ENCODE measurements around the gene LMO3. TPM values are rescaled to one million over a fixed set of nuclear protein-coding genes. Genes with fewer than 3 reads are reported as not detected.

Gene LMO3
- total RNA-seq, 1 donor from 2014 or later: 170 TPM

DNA sequence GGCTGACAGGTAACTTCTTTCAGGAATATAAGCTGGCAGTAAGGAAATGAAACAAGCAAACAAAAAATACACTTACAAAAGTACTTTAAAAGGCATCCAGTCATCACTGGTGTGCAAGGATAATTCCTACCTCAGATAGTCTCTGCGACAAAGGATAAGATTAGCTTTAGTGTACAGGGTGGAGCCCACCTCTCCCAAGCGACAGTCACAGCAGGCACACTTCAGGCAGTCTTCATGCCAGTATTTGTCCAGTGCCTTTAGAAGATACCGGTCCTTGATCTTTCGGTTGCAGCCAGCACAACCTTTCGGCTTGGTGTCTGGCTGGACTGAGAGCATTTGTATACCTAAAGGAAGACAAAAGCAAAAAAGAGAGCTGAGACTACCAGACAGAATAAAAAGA is 5.4 kb downstream of the LMO3 start:
- peak; percentile 64 for ATAC-seq
- DNase-seq: no peak

DNA sequence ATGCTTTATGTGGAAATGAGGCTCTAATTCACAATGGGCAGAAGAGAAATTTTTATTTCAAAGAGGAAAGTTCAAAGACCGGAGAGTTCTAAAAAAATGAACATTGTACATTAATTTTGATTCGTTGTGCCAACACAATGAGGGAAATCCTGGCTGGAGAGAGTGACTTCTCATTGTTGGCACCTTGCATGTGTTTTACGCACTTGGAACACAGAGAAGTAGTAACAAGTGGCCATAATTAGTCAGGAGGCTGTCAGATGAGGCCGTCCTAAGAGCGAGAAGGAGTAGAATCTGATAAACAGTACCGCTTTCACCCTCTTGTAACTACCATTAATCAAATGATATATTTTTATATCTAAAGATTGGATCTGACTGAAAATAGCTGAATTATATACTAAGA is 6.9 kb downstream of the LMO3 start:
- Histone ChIP-seq H3K4me1 (no peaks in the 10 kb centered on the region), H3K36me3 (no peaks in the 10 kb centered on the region), H3K4me3 (peak overlapping the region; percentile 23), H3K27me3 (no peaks in the 10 kb centered on the region), H3K9me3 (no peaks in the 10 kb centered on the region), H3K27ac (peak overlapping the region; percentile 63)
- DNase-seq (no peak), ATAC-seq (peak; percentile 76)
- TF ChIP-seq, protein P1, sequence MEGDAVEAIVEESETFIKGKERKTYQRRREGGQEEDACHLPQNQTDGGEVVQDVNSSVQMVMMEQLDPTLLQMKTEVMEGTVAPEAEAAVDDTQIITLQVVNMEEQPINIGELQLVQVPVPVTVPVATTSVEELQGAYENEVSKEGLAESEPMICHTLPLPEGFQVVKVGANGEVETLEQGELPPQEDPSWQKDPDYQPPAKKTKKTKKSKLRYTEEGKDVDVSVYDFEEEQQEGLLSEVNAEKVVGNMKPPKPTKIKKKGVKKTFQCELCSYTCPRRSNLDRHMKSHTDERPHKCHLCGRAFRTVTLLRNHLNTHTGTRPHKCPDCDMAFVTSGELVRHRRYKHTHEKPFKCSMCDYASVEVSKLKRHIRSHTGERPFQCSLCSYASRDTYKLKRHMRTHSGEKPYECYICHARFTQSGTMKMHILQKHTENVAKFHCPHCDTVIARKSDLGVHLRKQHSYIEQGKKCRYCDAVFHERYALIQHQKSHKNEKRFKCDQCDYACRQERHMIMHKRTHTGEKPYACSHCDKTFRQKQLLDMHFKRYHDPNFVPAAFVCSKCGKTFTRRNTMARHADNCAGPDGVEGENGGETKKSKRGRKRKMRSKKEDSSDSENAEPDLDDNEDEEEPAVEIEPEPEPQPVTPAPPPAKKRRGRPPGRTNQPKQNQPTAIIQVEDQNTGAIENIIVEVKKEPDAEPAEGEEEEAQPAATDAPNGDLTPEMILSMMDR (IDR thresholded peaks at IDR 0.05): no peak
- intact Hi-C loops (cut with DNase I): no loop called here

More for the DNA sequence above, 5.4 kb downstream of the LMO3 start:
- H3K9me3 ChIP-seq: no peaks in the 10 kb centered on the region
- TF ChIP-seq, protein P1 (IDR thresholded peaks at IDR 0.05): no peak
- H3K27ac ChIP-seq: peak overlapping the region; percentile 43
- peak overlapping the region; percentile 54 for H3K4me3 ChIP-seq
- no peaks in the 10 kb centered on the region for H3K4me1 ChIP-seq
- H3K36me3 ChIP-seq: no peaks in the 10 kb centered on the region
- intact Hi-C loops (cut with DNase I): no loop called here
- H3K27me3 ChIP-seq: no peaks in the 10 kb centered on the region

DNA sequence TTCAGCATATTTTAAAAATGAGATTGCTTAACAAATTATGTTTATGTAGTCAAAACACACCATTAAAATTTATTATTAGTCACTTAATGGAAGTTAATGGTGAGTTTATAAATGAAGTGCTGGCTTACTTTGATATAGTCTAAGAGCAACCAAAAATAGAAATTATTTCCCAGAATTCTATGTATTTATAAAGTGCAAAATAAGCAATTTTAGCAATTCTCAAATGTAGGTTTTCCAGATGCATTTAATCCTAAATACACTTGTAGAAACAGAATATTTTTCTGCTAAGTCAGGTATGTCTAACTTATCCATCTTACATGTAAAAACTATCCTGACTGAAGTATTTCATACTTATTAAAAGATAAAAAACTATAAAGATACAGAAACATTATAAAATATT is 11.2 kb downstream of the LMO3 start:
- no peak overlapping the region for H3K4me3 ChIP-seq
- no peaks in the 10 kb centered on the region for H3K36me3 ChIP-seq
- intact Hi-C loops (cut with DNase I): no loop called here
- DNase-seq: no peak
- H3K4me1 ChIP-seq: no peaks in the 10 kb centered on the region
- TF ChIP-seq, protein P1 (IDR thresholded peaks at IDR 0.05): no peak
- no peaks in the 10 kb centered on the region for H3K27me3 ChIP-seq
- H3K9me3 ChIP-seq: no peaks in the 10 kb centered on the region
- no peak for ATAC-seq
- H3K27ac ChIP-seq: no peak overlapping the region

DNA sequence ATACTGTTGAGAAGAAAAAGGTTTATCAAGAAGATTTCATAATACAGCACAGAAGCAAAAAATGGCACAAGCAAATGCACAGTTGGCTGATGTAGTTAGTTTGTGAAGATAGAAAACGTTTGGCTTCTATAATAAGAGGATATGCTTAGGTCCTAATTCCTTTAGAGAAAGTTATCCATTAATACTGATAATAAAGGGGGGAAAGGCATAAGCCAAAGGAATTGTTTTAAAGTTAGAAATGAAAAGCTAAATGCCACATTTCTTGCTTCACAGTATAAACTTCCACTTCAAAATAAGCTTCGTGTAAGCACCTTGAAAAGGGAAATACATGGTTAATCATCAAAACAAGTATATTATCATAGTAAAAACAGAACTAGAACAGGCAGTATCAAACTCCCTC is 12.4 kb downstream of the LMO3 start:
- H3K27me3 ChIP-seq: no peaks in the 10 kb centered on the region
- H3K9me3 ChIP-seq: no peaks in the 10 kb centered on the region
- DNase-seq (no peak), ATAC-seq (no peak)
- H3K4me3 ChIP-seq: no peak overlapping the region
- H3K36me3 ChIP-seq: no peaks in the 10 kb centered on the region
- no peak overlapping the region for H3K27ac ChIP-seq
- intact Hi-C loops (cut with DNase I): no loop called here
- TF ChIP-seq, protein P1 (IDR thresholded peaks at IDR 0.05): no peak
- H3K4me1 ChIP-seq: no peaks in the 10 kb centered on the region

DNA sequence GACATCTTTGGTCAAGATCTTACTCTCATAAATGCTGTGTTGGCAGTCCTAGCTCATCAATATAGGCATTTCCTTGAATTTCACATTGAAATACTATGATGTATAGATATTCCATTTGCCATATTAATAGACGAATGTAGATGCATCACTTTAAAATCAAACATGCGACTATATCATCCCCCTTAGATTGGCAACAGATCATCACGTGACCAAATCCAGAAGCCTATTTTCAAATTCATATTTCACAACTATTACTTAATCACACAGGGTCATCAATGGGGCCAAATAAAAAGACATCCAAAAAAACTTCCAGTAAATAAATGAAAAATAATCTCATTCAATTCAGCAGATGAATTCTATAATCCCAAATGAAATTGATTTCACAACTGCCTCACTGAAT is 15.3 kb downstream of the LMO3 start:
- no peak overlapping the region for H3K27ac ChIP-seq
- no peaks in the 10 kb centered on the region for H3K27me3 ChIP-seq
- no peaks in the 10 kb centered on the region for H3K4me1 ChIP-seq
- H3K9me3 ChIP-seq: no peaks in the 10 kb centered on the region
- TF ChIP-seq, protein P1 (IDR thresholded peaks at IDR 0.05): no peak
- intact Hi-C loops (cut with DNase I): no loop called here
- no peaks in the 10 kb centered on the region for H3K36me3 ChIP-seq
- no peak overlapping the region for H3K4me3 ChIP-seq
- DNase-seq (no peak), ATAC-seq (no peak)

GRCh38 chr12:16588812-16589211 is 17.1 kb downstream of the LMO3 start:
- DNase-seq (no peak), ATAC-seq (peak; percentile 26)
- Histone ChIP-seq H3K27me3 (no peaks in the 10 kb centered on the region), H3K4me3 (no peak overlapping the region), H3K4me1 (no peaks in the 10 kb centered on the region), H3K9me3 (no peaks in the 10 kb centered on the region), H3K36me3 (no peaks in the 10 kb centered on the region), H3K27ac (no peak overlapping the region)
- TF ChIP-seq, protein P1 (IDR thresholded peaks at IDR 0.05): no peak
- intact Hi-C loops (cut with DNase I): no loop called here

All from upper lobe of right lung (tissue), 1 donor.